ENCODE measurements around the gene TNXB. TPM values are rescaled to one million over a fixed set of nuclear protein-coding genes. Genes with fewer than 3 reads are reported as not detected.

TNXB gene
- total and polyA plus RNA-seq, 9 of the 15 experiments (the other 6 are each of a cell fraction or from before 2014, with no cell fraction given) = 0.14 to 28.1 (median 12.4) TPM

DNA sequence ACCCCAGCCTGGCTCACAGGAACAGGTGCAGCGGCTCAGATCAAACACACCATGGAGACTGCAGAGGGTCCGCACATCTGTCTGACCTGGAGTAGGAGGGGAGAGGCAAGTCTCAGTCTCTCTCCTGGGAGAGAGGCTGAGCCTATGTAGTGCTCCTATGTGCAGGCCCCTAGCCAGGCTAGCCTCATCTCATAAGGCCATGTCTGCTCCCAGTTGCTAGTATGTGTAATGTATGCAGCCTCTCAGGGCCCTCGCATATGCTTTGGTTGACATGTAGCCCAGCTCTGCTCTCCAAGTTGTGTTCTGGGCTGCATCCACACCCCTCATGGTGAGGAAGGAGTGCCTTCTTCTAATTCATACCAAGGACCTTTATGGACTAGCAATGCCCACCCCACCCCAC is 11.8 kb downstream of the TNXB start (continued):
- TF ChIP-seq, protein P1, sequence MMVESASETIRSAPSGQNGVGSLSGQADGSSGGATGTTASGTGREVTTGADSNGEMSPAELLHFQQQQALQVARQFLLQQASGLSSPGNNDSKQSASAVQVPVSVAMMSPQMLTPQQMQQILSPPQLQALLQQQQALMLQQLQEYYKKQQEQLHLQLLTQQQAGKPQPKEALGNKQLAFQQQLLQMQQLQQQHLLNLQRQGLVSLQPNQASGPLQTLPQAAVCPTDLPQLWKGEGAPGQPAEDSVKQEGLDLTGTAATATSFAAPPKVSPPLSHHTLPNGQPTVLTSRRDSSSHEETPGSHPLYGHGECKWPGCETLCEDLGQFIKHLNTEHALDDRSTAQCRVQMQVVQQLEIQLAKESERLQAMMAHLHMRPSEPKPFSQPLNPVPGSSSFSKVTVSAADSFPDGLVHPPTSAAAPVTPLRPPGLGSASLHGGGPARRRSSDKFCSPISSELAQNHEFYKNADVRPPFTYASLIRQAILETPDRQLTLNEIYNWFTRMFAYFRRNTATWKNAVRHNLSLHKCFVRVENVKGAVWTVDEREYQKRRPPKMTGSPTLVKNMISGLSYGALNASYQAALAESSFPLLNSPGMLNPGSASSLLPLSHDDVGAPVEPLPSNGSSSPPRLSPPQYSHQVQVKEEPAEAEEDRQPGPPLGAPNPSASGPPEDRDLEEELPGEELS (CRISPR knock-in tag; IDR thresholded peaks at IDR 0.05; ENCODE audit: borderline replicate concordance) = no peak
- TF ChIP-seq ZNF589 (CRISPR knock-in tag; IDR thresholded peaks at IDR 0.05; ENCODE audit: low read depth) (no peak), CREM (IDR thresholded peaks at IDR 0.05; ENCODE audit: low read depth) (no peak), ZNF133 (CRISPR knock-in tag; IDR thresholded peaks at IDR 0.05) (no peak), NONO (IDR thresholded peaks at IDR 0.05; ENCODE audit: low read depth in 2 of 2, low read length in 1 of 2) (no peak), BRD9 (IDR thresholded peaks at IDR 0.05; ENCODE audit: low read depth, partially characterized antibody) (no peak), SRSF3 (IDR thresholded peaks at IDR 0.05; ENCODE audit: insufficient read depth, low read length) (no peak), RBM39 (optimal IDR thresholded peaks at IDR 0.05; ENCODE audit: low read depth, low read length) (no peak)
- TF ChIP-seq, protein P2, sequence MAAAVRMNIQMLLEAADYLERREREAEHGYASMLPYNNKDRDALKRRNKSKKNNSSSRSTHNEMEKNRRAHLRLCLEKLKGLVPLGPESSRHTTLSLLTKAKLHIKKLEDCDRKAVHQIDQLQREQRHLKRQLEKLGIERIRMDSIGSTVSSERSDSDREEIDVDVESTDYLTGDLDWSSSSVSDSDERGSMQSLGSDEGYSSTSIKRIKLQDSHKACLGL (CRISPR knock-in tag; IDR thresholded peaks at IDR 0.05; ENCODE audit: borderline replicate concordance, poor library complexity, severe bottlenecking) = no peak

Data from K562 (cell line).